ENCODE measurements around the gene KCNT2. TPM values are rescaled to one million over a fixed set of nuclear protein-coding genes. Genes with fewer than 3 reads are reported as not detected.

The KCNT2 gene
- total RNA-seq, 1 experiment from 2014 or later, result 9.1 TPM

DNA sequence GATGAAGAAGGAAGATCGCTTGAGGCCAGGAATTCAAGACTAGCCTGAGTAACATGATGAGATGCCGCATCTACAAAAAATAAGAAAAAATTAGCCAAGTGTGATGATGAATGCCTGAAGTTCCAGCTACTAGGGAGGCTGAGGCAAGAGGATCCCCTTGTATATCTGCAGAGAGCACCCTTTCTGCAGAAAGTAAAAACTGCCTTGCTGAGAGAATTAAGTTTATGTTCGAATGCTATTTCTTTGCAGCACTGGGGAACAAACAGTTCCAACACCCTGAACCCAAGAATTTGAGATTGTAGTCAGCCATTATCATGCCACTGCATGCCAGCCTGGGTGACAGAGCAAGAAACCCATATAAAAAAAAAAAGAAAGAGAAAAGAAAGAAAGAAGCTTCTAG lies 20.6 kb upstream of the KCNT2 start:
- no peak overlapping the region for H3K27ac ChIP-seq (ENCODE audit: insufficient read length, low read depth, low read length)
- H2AFZ ChIP-seq (ENCODE audit: low read length), result no peak overlapping the region
- Mint-ChIP-seq H3K9me3 (peaks cover 15% of the 10 kb centered on the region in 2 experiments), H3K36me3 (ENCODE audit: insufficient read depth in 1 of 3, low read depth in 3 of 3) (peaks cover 4 to 17% (median 12%) of the 10 kb centered on the region in 3 experiments), H3K4me3 (no peak overlapping the region), H3K4me1 (peaks cover 0 to 3% of the 10 kb centered on the region in 2 experiments; a peak in 1 of 4 replicates), H3K27me3 (ENCODE audit: low read depth) (no peaks in the 10 kb centered on the region; the same call in 1 of the 2 replicates), H3K27ac (no peak overlapping the region)
- H3K79me1 ChIP-seq (ENCODE audit: insufficient read depth, low read depth, low read length, poor library complexity, severe bottlenecking), result no peaks in the 10 kb centered on the region
- no CpG with 5 or more reads among the region's 3 CpGs for WGBS (ENCODE audit: extremely low coverage, insufficient read length, low lambda C conversion rate)
- H2BK20ac ChIP-seq (ENCODE audit: low read depth, low read length, poor library complexity, severe bottlenecking), result no peak overlapping the region
- H4K5ac ChIP-seq (ENCODE audit: insufficient read length, low read depth, low read length), result no peak overlapping the region
- H3K27me3 ChIP-seq (ENCODE audit: insufficient read depth, low read length), result no peaks in the 10 kb centered on the region
- H3K14ac ChIP-seq (ENCODE audit: insufficient read depth, low read length), result no peak overlapping the region
- no peak overlapping the region for H3K9ac ChIP-seq (ENCODE audit: extremely low read depth, insufficient read length, low read length)
- no peak overlapping the region for H2AK5ac ChIP-seq (ENCODE audit: insufficient read length, low read length)
- H2BK5ac ChIP-seq (ENCODE audit: insufficient read length, low read length), result no peak overlapping the region
- H2BK120ac ChIP-seq (ENCODE audit: low read depth, low read length, poor library complexity, severe bottlenecking), result no peak overlapping the region
- no peak overlapping the region for H4K8ac ChIP-seq (replicated peaks; ENCODE audit: insufficient read length, low read depth, low read length)
- no peak overlapping the region for H2BK12ac ChIP-seq (ENCODE audit: insufficient read length, low read depth, low read length)
- H3K4me1 ChIP-seq (ENCODE audit: insufficient read depth, low read length), result no peaks in the 10 kb centered on the region
- no peaks in the 10 kb centered on the region for H4K20me1 ChIP-seq (ENCODE audit: control insufficient read depth, insufficient read depth, insufficient read length)
- H3K9me3 ChIP-seq (ENCODE audit: control insufficient read depth, low read depth, low read length), result peaks cover 4% of the 10 kb centered on the region
- TF ChIP-seq, protein P1, sequence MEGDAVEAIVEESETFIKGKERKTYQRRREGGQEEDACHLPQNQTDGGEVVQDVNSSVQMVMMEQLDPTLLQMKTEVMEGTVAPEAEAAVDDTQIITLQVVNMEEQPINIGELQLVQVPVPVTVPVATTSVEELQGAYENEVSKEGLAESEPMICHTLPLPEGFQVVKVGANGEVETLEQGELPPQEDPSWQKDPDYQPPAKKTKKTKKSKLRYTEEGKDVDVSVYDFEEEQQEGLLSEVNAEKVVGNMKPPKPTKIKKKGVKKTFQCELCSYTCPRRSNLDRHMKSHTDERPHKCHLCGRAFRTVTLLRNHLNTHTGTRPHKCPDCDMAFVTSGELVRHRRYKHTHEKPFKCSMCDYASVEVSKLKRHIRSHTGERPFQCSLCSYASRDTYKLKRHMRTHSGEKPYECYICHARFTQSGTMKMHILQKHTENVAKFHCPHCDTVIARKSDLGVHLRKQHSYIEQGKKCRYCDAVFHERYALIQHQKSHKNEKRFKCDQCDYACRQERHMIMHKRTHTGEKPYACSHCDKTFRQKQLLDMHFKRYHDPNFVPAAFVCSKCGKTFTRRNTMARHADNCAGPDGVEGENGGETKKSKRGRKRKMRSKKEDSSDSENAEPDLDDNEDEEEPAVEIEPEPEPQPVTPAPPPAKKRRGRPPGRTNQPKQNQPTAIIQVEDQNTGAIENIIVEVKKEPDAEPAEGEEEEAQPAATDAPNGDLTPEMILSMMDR (conservative IDR thresholded peaks at IDR 0.05), result no peak
- H3K18ac ChIP-seq (ENCODE audit: insufficient read length, low read depth, low read length), result no peak overlapping the region
- no peak overlapping the region for H3K56ac ChIP-seq (ENCODE audit: insufficient read length, low read depth, low read length)
- DNase-seq, result no peak
- H3K23ac ChIP-seq (ENCODE audit: insufficient read length, low read depth, low read length), result no peak overlapping the region
- H2BK15ac ChIP-seq (ENCODE audit: low read depth, low read length), result no peak overlapping the region
- no peak overlapping the region for H3K4ac ChIP-seq (ENCODE audit: low read depth, low read length)
- H3T11ph ChIP-seq (ENCODE audit: low read length), result no peak overlapping the region
- no peak overlapping the region for H3K4me2 ChIP-seq (ENCODE audit: insufficient read depth, insufficient read length, low read length)
- H4K91ac ChIP-seq (ENCODE audit: insufficient read length, low read depth, low read length), result no peak overlapping the region
- H3K23me2 ChIP-seq (ENCODE audit: insufficient read length, low read depth, low read length, poor library complexity, severe bottlenecking), result no peaks in the 10 kb centered on the region
- no peaks in the 10 kb centered on the region for H3K79me2 ChIP-seq (ENCODE audit: insufficient read depth, low read length)

Data from H9 (cell line).